Measurements from ENCODE around the gene CST9L.

Gene CST9L

DNA sequence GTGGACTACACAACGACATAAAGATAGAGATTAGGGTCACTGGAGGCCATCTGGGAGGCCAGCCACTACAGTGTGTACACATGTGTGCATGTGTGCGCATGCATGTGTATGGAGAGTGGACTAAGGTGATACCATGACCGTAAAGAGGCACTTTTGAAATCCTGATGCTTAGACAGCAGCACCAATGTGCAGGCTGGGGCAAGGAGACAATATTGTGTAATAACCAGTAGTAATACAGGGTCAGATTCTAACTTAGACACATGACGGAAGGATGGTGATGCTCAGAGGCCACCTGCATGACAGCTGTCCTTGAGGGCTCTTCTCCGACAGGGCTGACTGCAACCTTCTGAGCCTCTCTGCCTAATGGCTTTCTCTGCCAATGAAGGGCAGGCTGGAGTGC is 25.5 kb downstream of the CST9L start:
- no peak for DNase-seq

DNA sequence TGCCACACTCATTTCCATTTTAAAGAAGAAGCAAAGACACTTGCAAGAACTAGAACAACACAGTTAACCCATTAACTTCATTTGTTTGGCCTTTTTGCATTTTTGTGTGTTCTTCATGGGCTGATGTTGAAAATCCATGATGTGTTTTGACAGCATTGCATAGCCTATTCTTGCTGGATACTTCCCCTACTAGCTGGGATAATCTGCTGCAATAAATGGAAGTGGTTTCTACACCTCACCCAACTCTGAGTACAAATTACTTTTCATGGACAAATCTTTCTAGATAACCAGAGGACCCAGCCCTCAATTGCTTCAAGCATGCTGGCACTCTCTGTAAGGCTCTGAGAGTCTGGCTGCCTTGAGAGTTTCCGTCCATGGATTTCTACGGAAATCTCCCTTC is 26.5 kb downstream of the CST9L start:
- DNase-seq, result no peak

DNA sequence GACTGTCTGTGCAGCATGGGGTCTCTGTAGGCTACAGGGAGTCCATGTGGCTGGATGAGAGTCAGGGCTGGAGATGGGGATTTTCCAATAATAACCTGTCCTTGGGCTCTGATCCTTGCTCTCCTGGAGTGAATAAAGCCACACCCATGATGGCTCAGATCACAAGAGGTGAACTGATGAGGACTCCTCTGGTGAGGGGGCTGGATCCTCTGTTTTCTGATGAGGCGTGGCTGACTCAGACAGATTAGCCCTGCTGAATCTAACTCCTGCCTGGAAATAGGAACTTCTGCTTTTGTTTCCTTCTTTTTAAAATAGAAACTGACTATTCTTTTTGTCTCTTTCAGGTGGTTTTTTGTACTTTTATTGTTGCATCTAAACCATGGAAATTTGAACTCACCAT is 27.0 kb downstream of the CST9L start:
- no peak for DNase-seq

DNA sequence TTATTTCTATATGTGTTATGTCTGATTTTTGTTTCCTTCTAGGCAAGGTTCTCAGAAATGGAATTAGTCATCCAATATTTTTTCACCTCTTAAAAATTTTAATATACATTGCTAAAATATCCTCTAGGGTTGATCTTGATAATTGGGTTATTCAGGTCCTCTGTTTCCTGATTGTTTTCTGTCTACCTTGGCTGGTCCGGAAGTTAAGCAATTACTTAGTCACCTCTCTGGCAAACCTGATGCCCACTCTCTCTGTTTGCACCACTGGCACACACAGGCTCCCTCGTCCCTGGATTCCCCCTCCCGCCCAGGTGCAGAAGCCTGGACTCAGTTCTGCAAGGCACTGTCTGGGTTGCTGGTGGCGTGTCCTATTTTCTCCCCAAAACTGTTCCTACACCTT is 27.7 kb downstream of the CST9L start:
- no peak for DNase-seq

DNA sequence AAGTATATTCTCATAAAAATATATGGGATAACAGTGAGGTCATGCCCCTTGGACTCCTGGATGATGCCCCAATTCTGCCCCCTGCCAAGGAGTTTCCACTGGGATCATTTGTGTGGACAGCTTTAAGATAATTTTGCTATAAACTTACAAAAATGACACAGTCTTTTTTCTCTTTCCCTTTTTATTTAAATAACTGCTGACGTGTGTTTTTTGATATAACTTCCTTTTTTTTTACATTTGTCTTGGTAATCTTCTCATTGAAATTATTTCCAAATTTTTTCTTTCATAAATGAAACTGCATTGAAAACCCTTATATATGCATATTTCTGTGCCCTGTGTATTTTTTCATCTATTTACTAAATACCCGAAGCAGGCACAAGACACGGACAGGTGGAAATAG is 31.3 kb downstream of the CST9L start:
- no peak for DNase-seq

DNA sequence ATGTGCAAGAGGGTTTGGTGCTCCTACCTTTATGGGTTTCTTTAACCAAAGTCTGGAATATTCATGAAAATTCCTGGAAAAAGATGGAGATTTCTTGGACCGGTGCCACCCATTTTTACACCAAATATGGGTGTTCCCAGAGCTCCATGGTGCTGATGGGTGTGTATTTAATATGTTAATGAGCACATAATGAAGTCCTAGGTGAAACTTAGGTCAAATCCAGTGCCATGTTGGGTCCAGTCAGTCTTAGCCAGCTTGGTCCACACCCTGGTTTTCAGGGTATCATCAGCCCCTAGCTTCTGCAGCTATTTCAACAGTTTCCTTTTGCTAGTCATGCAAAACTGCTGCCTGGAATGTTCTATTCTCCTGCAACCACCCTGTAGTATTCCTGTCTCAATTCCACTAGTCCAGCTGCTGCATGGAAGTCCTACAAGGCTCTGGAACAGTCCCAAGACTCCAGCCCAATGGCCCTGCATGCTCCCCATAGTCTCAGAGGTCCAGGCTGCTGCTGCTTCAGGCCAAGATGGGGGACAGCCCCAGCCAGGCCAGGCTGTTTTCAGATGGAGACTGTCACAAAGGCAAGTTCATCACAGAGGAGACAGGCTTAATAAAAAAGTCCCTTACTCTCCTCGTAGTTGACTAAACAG is 31.8 kb downstream of the CST9L start:
- no peak for DNase-seq

DNA sequence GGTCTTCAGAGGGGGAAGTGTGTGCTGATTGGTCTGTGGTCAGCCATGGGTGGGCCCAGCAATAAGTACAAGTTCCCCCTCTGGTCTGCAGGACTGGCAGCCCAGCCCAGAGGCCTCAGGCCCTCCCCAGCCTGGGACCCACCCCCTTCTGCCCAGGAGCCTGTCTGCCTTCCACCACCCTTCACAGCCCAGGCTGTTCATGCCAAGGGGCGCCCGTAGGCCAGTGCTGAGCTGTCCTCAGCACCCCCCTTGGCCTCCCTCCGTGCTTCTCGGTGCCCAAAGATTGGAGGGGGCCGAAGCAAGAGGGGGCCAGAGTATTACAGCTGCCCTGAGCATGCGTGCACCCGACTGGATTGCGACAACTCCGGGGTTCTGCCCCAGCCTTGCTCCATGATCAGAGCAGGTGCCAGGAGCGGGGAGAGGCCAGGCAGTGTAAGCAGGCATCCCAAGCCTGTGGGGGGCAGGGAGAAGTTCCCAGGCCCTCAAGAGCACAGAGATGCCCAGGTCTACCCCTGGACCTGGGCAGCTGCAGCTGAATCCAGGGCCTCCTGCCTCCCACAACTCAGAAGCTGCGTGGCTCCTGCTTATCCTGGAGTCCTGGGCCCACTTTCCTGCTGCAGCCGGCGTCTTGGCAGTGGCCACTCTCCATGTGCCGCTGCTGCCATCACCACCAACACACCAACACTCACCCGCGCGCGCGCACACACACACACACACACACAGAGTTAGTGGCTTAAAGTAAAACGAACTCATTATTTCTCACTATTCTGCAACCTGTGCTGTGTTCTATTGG is 33.3 kb downstream of the CST9L start:
- DNase-seq, result no peak

DNA sequence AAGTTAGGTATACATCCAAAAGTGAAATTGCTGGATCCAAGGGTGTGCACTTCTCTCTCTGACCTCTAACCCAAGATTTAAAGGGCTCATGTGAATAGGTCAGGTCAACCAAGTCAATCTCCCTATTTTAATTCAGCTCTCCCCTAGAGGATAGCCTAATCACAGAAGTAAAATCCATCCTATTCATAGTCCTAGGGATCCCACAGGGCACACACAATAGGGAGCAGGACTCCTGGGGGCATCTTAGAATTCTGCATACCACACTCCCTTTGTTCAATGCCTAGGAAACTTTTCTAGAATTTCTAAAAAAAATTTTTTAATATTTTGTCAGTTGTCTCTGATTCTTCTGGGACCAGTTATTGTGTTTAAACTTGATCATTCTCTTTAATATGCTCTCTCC is 35.1 kb downstream of the CST9L start:
- no peak for DNase-seq

DNA sequence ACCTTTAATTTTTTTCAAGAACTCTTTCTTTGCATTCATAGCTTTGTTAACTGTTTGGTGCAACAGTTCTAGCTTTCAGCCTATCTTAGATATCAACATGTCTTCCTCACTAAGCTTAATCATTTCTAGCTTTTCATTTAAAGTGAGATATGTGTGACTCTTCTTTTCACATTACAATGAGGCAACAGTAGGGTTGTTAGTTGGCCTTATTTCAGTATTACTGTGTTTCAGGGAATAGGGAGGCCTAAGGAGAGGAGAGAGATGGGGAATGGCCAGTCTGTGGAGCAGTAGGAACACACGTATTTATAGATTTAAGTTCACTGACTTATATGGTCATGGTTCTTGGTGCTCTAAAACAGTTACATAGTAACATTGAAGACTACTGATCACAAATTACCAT is 35.8 kb downstream of the CST9L start:
- no peak for DNase-seq

DNA sequence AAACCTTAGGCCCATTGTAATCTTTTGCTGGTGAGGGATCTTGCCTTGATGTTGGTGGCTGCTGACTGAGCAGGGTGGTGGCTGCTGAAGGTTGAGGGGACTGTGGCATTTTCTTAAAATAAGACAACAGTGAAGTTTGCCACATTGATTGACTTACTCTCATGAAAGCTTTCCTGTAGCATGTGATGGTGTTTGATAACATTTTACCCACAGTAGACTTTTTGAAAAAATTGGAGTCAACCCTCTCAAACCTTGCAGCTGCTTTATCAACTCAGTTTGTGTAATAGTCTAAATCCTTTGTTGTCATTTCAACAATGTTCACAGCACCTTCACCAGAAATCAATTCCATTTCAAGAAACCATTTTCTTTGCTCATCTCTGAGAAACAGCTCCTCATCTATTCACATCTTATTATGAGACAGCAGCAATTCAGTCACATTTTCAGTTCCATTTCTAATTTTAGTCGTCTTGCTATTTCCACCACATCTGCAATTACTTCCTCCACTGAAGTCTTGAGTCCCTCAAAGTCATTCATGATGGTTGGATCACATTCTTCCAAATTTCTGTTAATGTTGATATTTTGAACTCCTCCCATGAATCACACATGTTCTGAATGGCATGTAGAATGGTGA is 37.2 kb downstream of the CST9L start:
- no peak for DNase-seq

DNA sequence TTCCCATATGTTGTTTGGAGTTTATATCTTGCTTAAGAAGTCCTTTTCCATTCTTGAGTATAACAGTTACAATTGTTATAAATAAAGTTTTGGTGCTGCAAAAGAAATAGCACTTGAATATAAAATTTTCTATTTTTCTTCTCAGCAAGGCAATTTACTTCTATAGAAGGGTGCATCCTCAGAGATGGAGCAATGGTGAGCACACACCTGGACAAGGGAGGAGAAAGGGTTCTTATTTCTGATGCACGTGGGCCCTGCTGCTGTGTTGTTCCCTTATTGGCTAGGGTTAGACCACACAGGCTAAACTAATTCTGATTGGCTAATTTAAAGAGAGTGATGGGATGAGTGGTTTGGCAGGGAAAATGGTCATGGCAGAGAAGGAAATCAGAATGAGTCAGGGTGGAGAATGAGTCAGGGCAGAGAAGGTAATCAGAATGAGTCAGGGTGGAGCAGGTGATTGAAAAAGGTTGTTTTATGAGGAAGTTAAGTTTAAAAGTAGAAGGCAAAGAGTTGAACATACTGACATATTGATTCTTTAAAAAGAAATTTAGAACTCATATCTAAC is 39.3 kb downstream of the CST9L start:
- no peak for DNase-seq

DNA sequence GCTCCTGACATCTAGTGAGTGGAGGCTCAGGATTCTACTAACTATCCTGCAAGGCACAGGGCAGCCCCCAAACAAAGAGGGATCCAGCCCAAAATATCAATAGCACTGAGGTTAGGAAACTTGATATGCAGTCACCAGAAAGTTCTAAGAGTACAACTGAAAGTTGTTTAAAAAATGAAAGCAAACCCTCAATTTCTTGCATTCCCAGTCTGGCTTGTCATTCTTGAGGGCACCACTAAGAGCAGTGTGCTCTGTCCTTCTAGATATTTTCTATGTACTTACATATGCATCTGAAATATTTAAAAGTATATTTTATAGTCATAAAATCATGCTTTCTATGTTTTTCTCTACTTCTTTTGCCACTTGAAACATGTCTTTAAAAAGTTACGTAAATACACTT is 41.4 kb downstream of the CST9L start:
- no peak for DNase-seq

DNA sequence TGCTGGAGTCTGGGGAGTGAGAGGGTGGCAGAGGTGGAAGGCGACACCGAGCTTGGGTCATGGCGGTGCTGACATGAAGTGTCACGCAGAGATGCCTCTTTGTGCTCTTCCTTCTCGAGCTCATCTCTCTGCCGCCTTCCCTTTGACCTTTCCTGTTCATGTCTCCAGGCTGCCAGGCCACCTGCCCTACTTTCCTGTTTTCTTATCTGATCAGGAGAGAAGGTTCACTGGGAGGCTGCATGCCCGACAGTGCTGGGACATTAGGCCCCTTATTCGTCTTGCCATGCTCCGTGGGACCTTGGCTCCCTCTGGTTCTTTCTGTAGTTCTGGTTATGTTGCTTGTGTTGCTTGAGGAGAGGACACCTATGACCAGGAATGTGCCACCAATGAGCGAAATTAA is 44.1 kb downstream of the CST9L start:
- no peak for DNase-seq

DNA sequence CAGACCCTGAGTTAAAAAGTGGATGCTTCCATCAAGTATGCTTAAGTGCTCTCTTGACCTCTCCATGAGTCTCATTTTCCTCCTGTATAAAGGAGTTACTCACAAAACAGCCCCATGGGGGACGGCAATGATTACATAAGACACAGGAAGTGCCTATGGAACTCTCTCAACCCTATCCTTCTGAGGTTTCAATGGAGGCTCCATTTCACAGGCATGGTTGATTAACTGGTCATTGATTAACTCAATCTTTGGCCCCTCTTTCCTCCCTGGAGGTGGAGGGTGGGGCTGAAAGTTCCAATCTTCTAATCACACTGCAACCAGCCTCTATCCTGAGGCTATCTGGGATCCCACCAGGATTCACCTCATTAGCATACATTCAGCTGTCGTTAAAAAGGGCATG is 48.1 kb downstream of the CST9L start:
- no peak for DNase-seq

DNA sequence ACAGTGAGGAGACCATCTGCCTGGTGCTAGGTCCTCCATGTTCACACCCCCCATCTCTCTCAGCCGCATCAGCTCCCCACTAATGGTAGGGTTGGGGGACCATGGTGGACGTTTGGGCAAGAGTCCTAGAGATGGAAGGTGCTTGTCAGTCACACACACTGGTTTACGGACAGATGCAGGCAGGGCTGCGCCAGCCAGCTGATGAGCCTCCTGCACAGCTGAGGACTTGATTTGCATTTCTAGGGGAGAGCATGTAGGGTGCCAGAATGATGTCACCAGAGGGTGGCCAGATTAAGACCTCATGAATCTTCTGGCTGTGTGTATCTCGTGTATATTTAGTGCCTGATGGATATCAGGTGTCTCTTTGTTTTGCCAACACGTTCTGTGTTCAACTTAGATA is 48.7 kb downstream of the CST9L start:
- no peak for DNase-seq

DNA sequence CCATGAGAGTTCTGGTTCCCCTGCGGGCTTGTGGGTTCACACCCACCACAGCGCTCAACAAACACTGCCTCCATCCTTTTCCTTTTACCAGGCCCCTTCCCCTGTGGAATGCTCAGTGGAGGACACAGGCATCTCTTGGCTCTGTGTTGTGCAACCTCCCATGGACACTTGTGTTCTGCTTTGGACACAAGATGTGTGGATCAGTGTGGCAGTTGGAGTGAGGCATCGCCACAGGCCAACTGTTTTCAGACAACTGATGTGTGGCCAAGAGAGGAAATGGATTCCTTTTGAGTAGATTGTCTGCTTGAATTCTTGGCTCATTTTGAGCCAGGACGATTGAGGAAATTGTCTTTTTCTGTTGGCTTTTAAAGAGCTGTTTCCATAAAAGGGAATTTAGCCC is 50.6 kb downstream of the CST9L start:
- DNase-seq, result no peak

DNA sequence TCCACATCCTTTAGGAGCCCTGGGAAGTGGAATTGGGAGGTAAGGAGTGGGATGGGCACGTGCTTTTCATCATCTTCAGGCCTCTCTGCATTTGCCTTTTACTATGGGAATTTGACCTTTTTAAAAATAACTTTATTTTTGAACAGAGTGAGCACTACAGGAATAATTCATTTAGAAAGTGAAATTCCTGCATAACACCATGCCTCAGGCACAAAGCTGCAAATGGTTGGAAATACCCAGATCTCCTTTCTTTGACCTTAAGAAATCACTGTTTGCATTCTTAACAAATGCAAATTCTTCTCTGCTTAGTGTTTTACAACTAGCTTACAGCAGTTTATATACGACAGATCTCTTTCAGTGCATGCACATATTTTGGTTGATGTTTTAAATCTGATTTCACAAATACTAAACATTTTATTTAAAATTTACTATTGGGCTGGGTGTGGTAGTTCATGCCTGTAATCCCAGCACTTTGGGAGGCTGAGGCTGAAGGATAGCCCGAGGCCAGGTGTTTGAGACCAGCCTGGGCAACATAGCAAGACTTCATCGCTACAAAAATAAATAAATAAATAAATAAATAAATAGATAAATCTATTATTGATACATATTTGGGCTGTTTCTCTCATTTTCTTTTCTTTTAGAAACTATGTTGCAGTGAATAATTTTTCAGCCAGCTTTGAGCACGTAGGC is 52.9 kb downstream of the CST9L start:
- no peak for DNase-seq

DNA sequence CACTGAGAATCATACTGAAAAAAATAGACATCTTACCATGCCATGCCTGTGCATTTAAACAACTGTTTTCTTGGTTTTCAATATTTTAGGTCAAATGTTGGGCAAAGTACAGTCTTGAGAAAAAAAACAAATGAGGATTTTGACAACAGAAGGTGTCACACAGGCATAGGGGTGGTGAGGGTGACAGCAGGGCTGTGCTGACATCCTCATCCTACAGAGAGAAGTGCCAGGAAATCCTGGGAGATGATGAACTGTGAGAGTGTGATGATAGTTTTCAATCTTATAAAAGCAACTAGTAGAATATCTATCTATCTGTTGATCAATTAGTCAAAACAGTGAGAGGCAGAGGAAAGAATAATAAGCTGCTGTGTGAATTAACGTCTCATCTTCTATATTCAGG is 53.4 kb downstream of the CST9L start:
- DNase-seq, result no peak

All from NCI-H1092 treated with DMSO at 0.1 percent for 48 hours (cell line).